Stimulated activated memory B cell treated with anti-CD40 and anti-IgM and Interleukin-4, amounts not matched to agents 10 μg/mL and 1 μg/mL and 100 μg/mL, for 72 hours (primary cell): ENCODE data around the gene CAMSAP1.
"Not testable (repeated sequence)": the region's sequence is repeated elsewhere in the genome, so short reads cannot be mapped to it uniquely, and the experiment has no call there.

Experiments used
- ATAC-seq: fragments of 150-1000 bp; cut with Tn5 transposase; 2 replicates; pipeline ENCODE4 v1.10.0; 2021
- H3K27ac Mint-ChIP-seq: one replicate; pipeline ENCODE4 v1.8.0; 2022; ENCODE audit warnings: mild to moderate bottlenecking, mixed read lengths
- H3K27me3 Mint-ChIP-seq: one replicate; pipeline ENCODE4 v1.8.0; 2022; ENCODE audit warnings: mixed read lengths
- H3K36me3 Mint-ChIP-seq: one replicate; pipeline ENCODE4 v1.8.0; 2022; ENCODE audit warnings: mixed read lengths
- H3K4me1 Mint-ChIP-seq: one replicate; pipeline ENCODE4 v1.8.0; 2022; ENCODE audit warnings: mixed read lengths
- H3K4me3 Mint-ChIP-seq: one replicate; pipeline ENCODE4 v1.8.0; 2022; ENCODE audit warnings: mild to moderate bottlenecking, moderate library complexity, mixed read lengths
- H3K9me3 Mint-ChIP-seq: one replicate; pipeline ENCODE4 v1.8.0; 2022; ENCODE audit warnings: mixed read lengths

The CAMSAP1 gene

GRCh38 chr9:135946392-135946994 is 39.1 kb upstream of the CAMSAP1 start:
- Mint-ChIP-seq H3K4me3 (no peak overlapping the region), H3K27ac (no peak overlapping the region), H3K27me3 (no peaks in the 10 kb centered on the region), H3K36me3 (peaks cover 79% of the 10 kb centered on the region), H3K9me3 (no peaks in the 10 kb centered on the region), H3K4me1 (peaks cover 6% of the 10 kb centered on the region)
- no peak for ATAC-seq

GRCh38 chr9:135945969-135946368 is 38.6 kb upstream of the CAMSAP1 start:
- Mint-ChIP-seq H3K4me3 (no peak overlapping the region), H3K36me3 (peaks cover 79% of the 10 kb centered on the region), H3K27me3 (no peaks in the 10 kb centered on the region), H3K4me1 (peaks cover 6% of the 10 kb centered on the region), H3K27ac (no peak overlapping the region), H3K9me3 (no peaks in the 10 kb centered on the region)
- ATAC-seq: no peak

- no peaks in the 10 kb centered on the region for H3K9me3 Mint-ChIP-seq
- peaks cover 74% of the 10 kb centered on the region for H3K36me3 Mint-ChIP-seq
- no peak overlapping the region for H3K27ac Mint-ChIP-seq
- peaks cover 7% of the 10 kb centered on the region for H3K4me1 Mint-ChIP-seq
- no peak overlapping the region for H3K4me3 Mint-ChIP-seq
- no peaks in the 10 kb centered on the region for H3K27me3 Mint-ChIP-seq
- ATAC-seq: no peak
Measured at GRCh38 chr9:135944444-135945252, 37.3 kb upstream of the CAMSAP1 start.

GRCh38 chr9:135943604-135944003 is 36.3 kb upstream of the CAMSAP1 start:
- ATAC-seq, H3K4me3 Mint-ChIP-seq, H3K9me3 Mint-ChIP-seq, H3K27ac Mint-ChIP-seq, H3K27me3 Mint-ChIP-seq: not testable (repeated sequence)
- peaks cover 72% of the 10 kb centered on the region for H3K36me3 Mint-ChIP-seq
- H3K4me1 Mint-ChIP-seq: peaks cover 12% of the 10 kb centered on the region

DNA sequence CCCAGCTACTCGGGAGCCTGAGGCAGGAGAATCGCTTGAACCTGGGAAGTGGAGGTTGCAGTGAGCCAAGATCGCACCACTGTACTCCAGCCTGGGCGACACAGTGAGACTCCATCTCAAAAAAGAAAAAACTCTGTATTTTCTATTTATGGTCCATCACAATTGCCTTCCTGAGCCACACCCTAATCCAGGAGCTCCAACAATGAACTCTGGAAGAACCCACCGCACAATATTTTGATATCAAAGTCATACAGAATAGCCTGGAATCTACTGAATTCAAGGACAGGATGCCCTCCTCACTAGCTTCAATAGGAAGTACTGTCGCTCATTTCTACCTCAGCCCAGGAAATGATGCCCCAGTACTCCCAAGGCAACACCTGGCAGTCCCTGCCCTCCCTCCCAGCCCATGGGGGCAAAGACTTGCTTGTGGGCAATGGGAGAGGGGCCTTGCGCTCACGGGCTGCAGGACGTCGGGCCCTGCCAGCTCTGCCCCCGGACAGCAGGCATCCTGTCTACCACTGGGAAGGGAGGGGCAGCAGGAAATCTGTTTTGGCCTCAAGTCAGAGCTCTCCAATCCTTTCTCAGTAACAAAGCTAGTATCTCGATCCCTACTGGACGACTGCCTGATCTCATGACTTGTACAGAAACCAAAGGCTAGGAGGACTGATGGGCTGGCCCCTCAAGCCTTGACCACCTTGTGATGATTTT is 34.1 kb upstream of the CAMSAP1 start:
- no peak for ATAC-seq
- Mint-ChIP-seq H3K36me3 (peaks cover 76% of the 10 kb centered on the region), H3K9me3 (peaks cover 4% of the 10 kb centered on the region), H3K27ac (no peak overlapping the region), H3K4me1 (peaks cover 12% of the 10 kb centered on the region), H3K27me3 (no peaks in the 10 kb centered on the region), H3K4me3 (no peak overlapping the region)

GRCh38 chr9:135939351-135940265 is 32.3 kb upstream of the CAMSAP1 start:
- Mint-ChIP-seq H3K9me3 (peaks cover 4% of the 10 kb centered on the region), H3K4me1 (peaks cover 12% of the 10 kb centered on the region), H3K4me3 (peak overlapping the region; percentile 23), H3K27ac (peak overlapping the region; percentile 76), H3K36me3 (peaks cover 77% of the 10 kb centered on the region), H3K27me3 (no peaks in the 10 kb centered on the region)
- ATAC-seq: no peak

DNA sequence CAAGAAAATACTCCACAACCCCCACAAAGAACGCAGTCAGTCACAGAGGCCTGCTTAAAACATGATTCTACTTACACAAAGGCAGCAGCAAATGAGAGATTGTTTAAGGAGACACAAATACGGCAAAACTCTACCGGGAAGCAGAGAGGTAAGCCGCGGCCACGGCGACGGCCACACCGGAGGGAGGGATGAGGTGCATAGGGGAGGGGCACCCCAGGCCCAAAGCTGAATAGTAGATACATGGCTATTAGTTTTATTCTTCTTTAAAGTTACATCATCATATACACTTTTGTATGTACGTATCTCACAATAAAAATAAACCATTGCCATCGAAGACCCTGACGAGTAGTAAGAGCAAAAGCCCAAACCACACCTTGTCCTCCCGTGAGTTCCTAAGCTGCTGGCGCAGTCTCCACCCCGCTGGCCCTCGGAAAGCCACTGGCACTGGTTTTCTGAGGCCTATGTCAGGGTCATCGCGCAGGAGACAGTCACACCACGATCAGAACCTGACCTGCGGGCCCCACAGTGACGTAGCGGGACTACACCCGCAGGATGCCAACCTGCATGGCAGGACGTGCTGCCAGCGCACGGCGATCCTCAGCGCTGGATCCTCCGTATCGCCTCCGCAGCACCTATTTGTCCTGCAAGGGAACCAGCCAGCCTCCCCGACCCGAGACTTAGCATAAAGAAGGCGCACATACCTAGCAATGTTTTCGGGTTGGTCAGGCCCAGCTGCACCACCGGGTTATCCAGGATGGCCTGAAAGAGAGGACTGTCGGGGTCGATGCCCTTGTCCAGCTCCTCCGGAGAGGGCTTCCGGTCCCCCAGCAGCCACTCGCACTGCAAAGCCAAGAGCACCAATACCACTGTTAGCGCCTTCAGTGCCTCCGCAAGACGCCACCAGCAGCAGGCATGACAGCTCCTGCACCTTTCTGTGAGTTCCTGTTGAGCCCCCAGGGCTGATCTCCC is 30.5 kb upstream of the CAMSAP1 start:
- Mint-ChIP-seq H3K4me1 (peaks cover 6% of the 10 kb centered on the region), H3K27me3 (no peaks in the 10 kb centered on the region), H3K36me3 (peaks cover 72% of the 10 kb centered on the region), H3K27ac (no peak overlapping the region), H3K4me3 (no peak overlapping the region), H3K9me3 (peaks cover 4% of the 10 kb centered on the region)
- ATAC-seq: no peak

DNA sequence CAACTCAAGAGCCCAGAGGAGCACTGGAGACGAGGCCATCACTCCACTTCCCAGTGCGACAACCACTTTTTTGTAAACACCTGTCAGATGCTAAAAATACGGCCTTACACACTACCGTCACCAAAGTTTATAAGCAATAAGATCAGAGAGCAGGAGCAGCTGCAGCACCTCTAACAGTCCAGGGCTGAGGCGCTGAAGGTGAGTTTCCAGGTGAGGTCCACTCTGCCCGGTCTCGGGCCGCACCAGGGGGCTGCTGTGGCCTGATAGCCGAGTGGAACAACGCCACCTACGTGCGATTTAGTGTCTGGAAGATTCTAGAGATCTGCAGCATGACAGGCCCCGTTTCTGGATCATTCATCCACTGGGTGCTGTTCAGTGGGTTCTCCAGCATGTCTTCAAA is 25.8 kb upstream of the CAMSAP1 start:
- no peak overlapping the region for H3K27ac Mint-ChIP-seq
- no peaks in the 10 kb centered on the region for H3K9me3 Mint-ChIP-seq
- H3K4me3 Mint-ChIP-seq: no peak overlapping the region
- peaks cover 13% of the 10 kb centered on the region for H3K4me1 Mint-ChIP-seq
- no peaks in the 10 kb centered on the region for H3K27me3 Mint-ChIP-seq
- H3K36me3 Mint-ChIP-seq: peaks cover 78% of the 10 kb centered on the region
- ATAC-seq: no peak

- peaks cover 80% of the 10 kb centered on the region for H3K36me3 Mint-ChIP-seq
Measured at GRCh38 chr9:135932656-135933055, 25.3 kb upstream of the CAMSAP1 start.

DNA sequence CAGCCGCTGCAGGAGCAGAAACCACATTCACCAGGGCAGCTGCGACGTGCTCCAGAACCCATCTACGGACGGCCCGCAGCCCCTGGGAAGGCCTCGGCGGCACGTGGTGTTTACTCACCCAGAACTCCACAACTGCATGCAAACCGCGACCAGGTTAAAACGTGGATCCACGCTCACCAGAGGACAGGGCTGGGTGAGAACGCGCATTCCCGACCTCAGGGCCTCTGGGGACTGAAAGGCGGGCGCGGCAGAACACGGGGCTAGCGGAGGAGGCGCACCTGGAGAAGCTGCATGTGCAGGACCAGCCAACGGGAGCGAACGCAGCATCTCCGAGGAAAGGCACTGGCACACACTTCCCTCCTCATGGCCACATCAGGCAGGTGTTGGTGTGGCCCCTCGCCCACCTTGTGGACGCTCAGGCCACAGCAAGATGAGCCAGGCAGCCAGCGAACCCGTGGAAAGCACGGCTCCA is 24.0 kb upstream of the CAMSAP1 start:
- no peak for ATAC-seq
- Mint-ChIP-seq H3K27me3 (no peaks in the 10 kb centered on the region), H3K36me3 (peaks cover 67% of the 10 kb centered on the region), H3K27ac (no peak overlapping the region), H3K4me1 (peaks cover 18% of the 10 kb centered on the region), H3K9me3 (no peaks in the 10 kb centered on the region), H3K4me3 (no peak overlapping the region)

More at GRCh38 chr9:135932656-135933055, 25.3 kb upstream of the CAMSAP1 start:
- H3K4me1 Mint-ChIP-seq: peaks cover 17% of the 10 kb centered on the region
- no peaks in the 10 kb centered on the region for H3K9me3 Mint-ChIP-seq
- H3K27me3 Mint-ChIP-seq: no peaks in the 10 kb centered on the region
- no peak overlapping the region for H3K27ac Mint-ChIP-seq
- no peak for ATAC-seq
- H3K4me3 Mint-ChIP-seq: no peak overlapping the region

DNA sequence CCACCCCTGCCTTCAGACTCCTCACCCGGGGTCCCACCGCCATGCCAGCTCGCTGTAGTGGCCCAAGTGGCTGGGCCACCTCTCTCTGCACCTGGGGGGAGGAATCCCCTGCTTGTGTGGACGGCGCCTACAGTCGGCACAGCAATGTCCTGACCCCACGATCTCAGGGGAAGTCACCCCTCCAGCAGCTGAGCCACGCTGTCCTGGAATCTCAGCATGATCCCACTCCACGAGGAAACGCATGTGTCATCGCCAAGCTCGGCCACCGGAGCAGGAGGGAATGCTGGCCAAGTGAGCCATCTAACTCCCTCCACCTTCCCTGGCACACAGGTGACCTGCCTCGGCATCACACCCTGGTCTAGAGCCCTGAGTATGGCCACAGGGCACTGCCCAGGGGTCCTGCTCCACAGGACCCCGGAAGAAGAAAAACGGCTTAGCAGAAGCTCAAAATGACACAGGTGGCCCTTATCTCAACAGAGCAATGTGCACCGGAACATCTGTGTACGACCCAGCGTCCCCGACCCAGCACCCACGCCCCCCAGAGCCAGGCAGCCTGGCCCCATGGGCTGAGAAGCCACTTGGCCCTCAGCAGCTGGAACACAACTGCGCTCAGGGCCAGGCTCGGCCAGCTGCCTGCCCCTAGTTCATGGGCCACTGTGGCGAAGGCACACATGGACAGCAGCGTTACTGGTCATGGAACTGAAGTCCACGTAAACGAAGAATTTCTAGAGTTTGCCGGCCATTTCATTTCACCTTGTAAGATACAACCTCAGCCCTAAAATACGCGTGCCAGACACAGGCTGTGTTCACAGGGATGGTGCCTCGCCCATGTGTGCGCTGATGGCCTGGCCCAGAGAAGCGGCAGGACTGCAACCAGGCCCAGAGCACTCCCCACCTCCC is 23.4 kb upstream of the CAMSAP1 start:
- H3K27ac Mint-ChIP-seq: no peak overlapping the region
- H3K4me3 Mint-ChIP-seq: no peak overlapping the region
- H3K36me3 Mint-ChIP-seq: peaks cover 60% of the 10 kb centered on the region
- peaks cover 23% of the 10 kb centered on the region for H3K4me1 Mint-ChIP-seq
- H3K9me3 Mint-ChIP-seq: no peaks in the 10 kb centered on the region
- no peak for ATAC-seq
- H3K27me3 Mint-ChIP-seq: no peaks in the 10 kb centered on the region

DNA sequence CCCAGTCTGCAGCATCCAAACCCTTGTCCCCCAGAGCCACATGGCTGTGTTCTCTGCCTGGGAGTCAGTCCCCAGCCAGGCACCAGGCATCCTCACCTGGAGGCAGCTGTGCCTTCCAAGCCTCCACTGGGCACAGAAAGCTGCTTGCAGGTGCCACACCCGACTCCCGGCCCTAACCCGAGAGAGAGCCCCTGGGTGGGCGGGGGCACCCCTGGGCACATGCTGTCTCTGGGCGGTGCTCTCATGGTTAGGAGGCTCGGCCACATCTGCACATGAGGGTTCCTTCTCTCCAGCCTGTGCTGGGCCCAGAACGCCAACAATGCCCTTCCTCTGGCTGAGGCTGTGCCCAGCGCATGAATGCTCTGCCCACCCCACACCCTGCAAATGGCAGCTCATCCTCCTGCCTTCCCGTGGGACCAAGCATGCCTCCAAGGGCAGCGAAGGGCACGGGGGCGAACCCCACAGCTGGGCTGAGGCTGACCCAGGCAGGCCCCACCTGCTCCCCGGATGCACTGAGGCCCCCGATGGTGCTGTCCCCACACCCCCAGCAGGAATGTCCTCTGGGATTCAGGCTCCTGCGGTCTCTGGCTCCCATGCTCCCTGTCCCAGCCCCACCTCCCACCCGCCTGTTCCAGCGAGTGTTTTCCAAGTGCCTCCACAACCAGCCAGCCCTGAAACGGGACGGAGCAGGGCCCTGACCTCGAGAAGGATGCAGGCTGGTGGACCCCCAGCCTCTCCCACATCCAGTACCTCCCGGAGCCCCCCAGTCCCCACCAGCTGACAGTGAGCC is 22.5 kb upstream of the CAMSAP1 start:
- Mint-ChIP-seq H3K4me3 (no peak overlapping the region), H3K27me3 (no peaks in the 10 kb centered on the region), H3K9me3 (no peaks in the 10 kb centered on the region), H3K36me3 (peaks cover 56% of the 10 kb centered on the region), H3K27ac (no peak overlapping the region), H3K4me1 (peaks cover 32% of the 10 kb centered on the region)
- no peak for ATAC-seq
